HG02610 (cell line): Measurements from ENCODE around the gene COBL.

ENCODE experiments used
- ATAC-seq: cut with Tn5 transposase; IDR thresholded peaks from one replicate; pipeline ENCODE4 v1.9.1; 2021; ENCODE audit warnings: mild to moderate bottlenecking, moderate library complexity; ENCODE audit not compliant: unreplicated experiment

COBL gene

DNA sequence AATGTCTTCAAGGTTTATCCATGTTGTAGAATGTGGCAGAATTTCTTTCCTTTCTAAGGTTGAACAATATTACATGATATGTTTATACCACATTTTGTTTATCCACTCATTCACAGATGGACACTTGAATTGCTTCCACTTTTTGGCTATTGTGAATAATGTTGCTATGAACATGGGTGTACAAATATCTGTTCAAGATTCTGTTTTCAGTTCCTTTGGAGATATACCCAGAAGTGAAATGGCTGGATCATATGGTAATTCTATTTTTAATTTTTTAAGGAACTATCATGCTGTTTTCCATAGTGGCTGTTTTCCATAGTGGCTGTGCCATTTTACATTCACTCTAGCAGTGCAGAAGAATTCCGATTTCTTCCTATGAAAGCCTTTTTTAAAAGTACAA is 339.2 kb downstream of the COBL start:
- no peak for ATAC-seq

DNA sequence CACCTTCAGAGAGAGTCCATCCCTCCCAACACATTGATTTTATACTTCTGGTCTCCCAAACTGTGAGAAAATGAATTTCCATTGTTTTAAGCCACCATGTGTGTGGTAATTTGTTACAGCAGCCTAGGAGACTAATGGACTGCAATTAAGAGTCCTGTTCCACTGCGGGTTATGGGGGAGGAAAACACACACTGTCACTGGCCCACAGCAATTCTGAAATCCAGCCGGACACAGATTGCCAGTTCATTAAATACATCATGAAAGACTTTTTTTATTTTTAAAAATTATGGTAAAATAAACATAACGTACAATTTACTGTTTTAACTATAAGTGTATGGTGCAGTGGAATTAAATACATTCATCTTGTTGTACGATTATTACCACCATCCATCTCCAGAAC is 340.5 kb downstream of the COBL start:
- no peak for ATAC-seq

DNA sequence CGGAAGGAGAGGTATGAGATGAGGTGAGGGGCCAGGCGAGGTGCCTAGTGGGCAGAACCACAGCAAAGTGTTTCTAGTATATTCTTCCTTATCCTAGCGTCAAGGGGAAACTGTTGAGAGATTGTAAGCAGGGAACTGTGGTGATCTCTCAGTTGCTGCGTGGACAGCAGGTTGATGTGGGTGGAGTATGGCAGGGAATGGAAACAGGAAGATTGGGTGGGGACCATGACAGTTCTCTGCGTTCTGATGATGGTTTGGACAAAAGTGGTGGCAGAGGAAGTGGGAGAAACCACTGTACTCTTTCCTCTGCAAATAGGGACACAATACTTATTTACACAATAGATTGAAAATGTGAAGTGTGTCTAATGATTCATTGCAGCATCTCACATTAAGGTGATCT is 342.4 kb downstream of the COBL start:
- ATAC-seq, result no peak

DNA sequence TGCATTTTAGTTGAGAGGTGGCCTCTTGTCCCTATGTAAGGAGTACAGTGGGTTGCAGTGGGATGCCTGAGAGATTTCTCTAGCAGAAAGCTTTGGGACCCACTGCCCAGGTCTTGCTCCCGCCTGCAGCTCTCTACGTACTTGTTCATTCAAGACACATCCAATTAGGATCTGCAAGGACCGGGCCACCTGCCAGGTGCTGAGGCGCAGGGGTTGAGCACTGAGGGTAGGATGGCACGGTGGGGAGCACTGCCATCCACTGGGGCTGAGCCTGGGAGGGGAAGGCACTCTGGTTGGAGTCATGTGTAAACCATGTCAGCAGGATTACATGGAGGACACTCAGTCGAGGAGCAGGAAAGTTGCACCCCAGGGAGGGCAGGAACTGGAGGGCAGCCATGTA is 342.8 kb downstream of the COBL start:
- ATAC-seq, result no peak

DNA sequence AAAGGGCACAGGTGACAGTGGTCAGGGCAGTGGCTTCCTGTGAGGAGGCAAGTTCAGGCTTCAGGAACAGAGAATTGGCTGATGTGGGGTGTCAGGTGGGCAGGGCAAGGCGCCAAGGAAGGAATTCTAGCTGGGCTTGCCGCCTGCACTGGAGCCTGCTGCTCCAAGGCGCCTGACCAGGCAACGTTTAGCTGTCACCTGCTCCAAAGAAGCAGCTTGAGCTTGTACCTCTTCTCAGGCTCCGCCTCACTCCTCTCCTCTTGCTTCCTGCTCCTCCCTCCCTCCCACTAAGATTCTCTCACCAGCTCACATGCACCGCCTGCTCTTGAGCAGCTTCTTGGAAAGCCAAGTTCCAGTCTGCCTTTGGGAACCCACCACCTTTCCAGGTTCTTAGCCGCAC is 346.5 kb downstream of the COBL start:
- no peak for ATAC-seq
